B cell (primary cell): ENCODE data around the gene RASSF4. TPM values are rescaled to one million over a fixed set of nuclear protein-coding genes. Genes with fewer than 3 reads are reported as not detected.

Experiments
- ATAC-seq: fragments of 200-7000 bp; cut with Tn5 transposase; one replicate; pipeline ENCODE4 v1.10.0; 2021; ENCODE audit warnings: low read depth, mild to moderate bottlenecking, moderate number of reproducible peaks, moderate library complexity
- CTCF ChIA-PET: fragments of 350-600 bp; sonication (Branson Sonifier 250); formaldehyde crosslinking; loops from one replicate; lab custom pipeline; 2021; ENCODE audit warnings: antibody characterized with exemption, inconsistent platforms; lab: Charles Lee
- POLR2A ChIA-PET: fragments of 350-600 bp; sonication (Branson Sonifier 250); formaldehyde crosslinking; loops from one replicate; lab custom pipeline; 2021; ENCODE audit warnings: antibody characterized with exemption; lab: Charles Lee
- DNase-seq: peaks from one replicate; pipeline ENCODE4 v3.0.0; 2013
- H2AFZ ChIP-seq: 2 replicates; pipeline ENCODE4 v1.6.1; 2012; ENCODE audit warnings: mild to moderate bottlenecking, low read depth, low read length; ENCODE audit not compliant: insufficient read depth, poor library complexity, severe bottlenecking
- H3K27ac ChIP-seq, 2 donors: 1 replicate in 1 of 2; 2 replicates in 1 of 2; pipeline ENCODE4 v1.5.1; 2012 to 2013; ENCODE audit warnings: low read length in 2 of 2, mild to moderate bottlenecking in 2 of 2, moderate library complexity in 1 of 2
- H3K27me3 ChIP-seq, 4 experiments: fragments of 200-600 bp in 1 of 4; sonication (generic) in 1 of 4; replicated peaks in 1 of 4; 1 replicate in 2 of 4; 2 replicates in 2 of 4; pipeline versions ENCODE4 v1.6.1 to v1.7.0; 2013 to 2016; ENCODE audit warnings: low read length in 3 of 4, mild to moderate bottlenecking in 2 of 4, mixed read lengths in 1 of 4, moderate library complexity in 1 of 4; ENCODE audit not compliant: insufficient read depth in 4 of 4, control insufficient read depth in 3 of 4; ENCODE audit errors: control extremely low read depth in 1 of 4
- H3K36me3 ChIP-seq, 2 experiments: replicated peaks in 1 of 2; 1 replicate in 1 of 2; 2 replicates in 1 of 2; pipeline versions ENCODE4 v1.6.1 to v1.7.1; 2013; ENCODE audit warnings: low read length in 1 of 2; ENCODE audit not compliant: insufficient read depth in 2 of 2, control insufficient read depth in 1 of 2; ENCODE audit errors: control extremely low read depth in 1 of 2, extremely low read depth in 1 of 2
- H3K4me1 ChIP-seq, 2 donors: fragments of 200-600 bp in 1 of 2; sonication (generic) in 1 of 2; 1 replicate in 1 of 2; 2 replicates in 1 of 2; pipeline versions ENCODE4 v1.5.1 to v1.6.1; 2013 to 2017; ENCODE audit warnings: low read length in 2 of 2; ENCODE audit not compliant: control insufficient read depth in 2 of 2, insufficient read depth in 2 of 2
- H3K4me2 ChIP-seq: replicated peaks from 2 replicates; pipeline ENCODE3; 2012; ENCODE audit warnings: mild to moderate bottlenecking, low read depth, low read length; ENCODE audit not compliant: poor library complexity, severe bottlenecking
- H3K4me3 ChIP-seq, 5 experiments: fragments of 200-600 bp in 1 of 5; sonication (generic) in 1 of 5; 1 replicate in 3 of 5; 2 replicates in 2 of 5; pipeline versions ENCODE4 v1.5.1 to v1.7.0; 2011 to 2016; ENCODE audit warnings: low read length in 4 of 5, mild to moderate bottlenecking in 4 of 5, low read depth in 2 of 5, control low read depth in 1 of 5, moderate library complexity in 1 of 5; ENCODE audit not compliant: insufficient read depth in 1 of 5; ENCODE audit errors: control extremely low read depth in 1 of 5, extremely low read depth in 1 of 5
- H3K79me2 ChIP-seq: fragments of 200-600 bp; sonication (generic); one replicate; pipeline ENCODE4 v1.6.0; 2016; ENCODE audit warnings: low read length; ENCODE audit not compliant: control insufficient read depth, insufficient read depth
- H3K9ac ChIP-seq: fragments of 200-600 bp; sonication (generic); 2 replicates; pipeline ENCODE4 v1.6.1; 2017; ENCODE audit warnings: mild to moderate bottlenecking, low read length, moderate library complexity
- H3K9me3 ChIP-seq, 3 donors: one replicate each; pipeline versions ENCODE4 v1.6.1 to v1.7.1; 2013; ENCODE audit warnings: low read length in 2 of 3; ENCODE audit not compliant: control insufficient read depth in 2 of 3, insufficient read depth in 1 of 3; ENCODE audit errors: control extremely low read depth in 1 of 3
- H4K20me1 ChIP-seq: 2 replicates; pipeline ENCODE4 v1.6.0; 2012; ENCODE audit warnings: mild to moderate bottlenecking, low read length; ENCODE audit not compliant: insufficient read depth, control insufficient read depth, poor library complexity, severe bottlenecking
- H3K27ac Mint-ChIP-seq: one replicate; pipeline ENCODE4 v1.8.0; 2021; ENCODE audit warnings: mixed read lengths
- H3K27me3 Mint-ChIP-seq: one replicate; pipeline ENCODE4 v1.8.0; 2021; ENCODE audit warnings: mixed read lengths
- H3K4me1 Mint-ChIP-seq: one replicate; pipeline ENCODE4 v1.8.0; 2021; ENCODE audit warnings: mixed read lengths
- H3K4me3 Mint-ChIP-seq: one replicate; pipeline ENCODE4 v1.8.0; 2021; ENCODE audit warnings: mixed read lengths
- H3K9me3 Mint-ChIP-seq: one replicate; pipeline ENCODE4 v1.8.0; 2022; ENCODE audit warnings: mixed read lengths; ENCODE audit not compliant: insufficient read depth
- CTCF ChIP-seq: fragments of 200-600 bp; IDR thresholded peaks from one replicate; pipeline ENCODE4 v1.8.0; 2022; ENCODE audit warnings: antibody characterized with exemption, mild to moderate bottlenecking
- EZH2 ChIP-seq: IDR thresholded peaks from 2 replicates; pipeline ENCODE4 v1.6.1; 2012; ENCODE audit warnings: borderline replicate concordance, low read depth, mild to moderate bottlenecking, moderate library complexity, low read length; ENCODE audit not compliant: insufficient read depth, poor library complexity, severe bottlenecking
- WGBS: methylation state at CpG from one replicate; pipeline ENCODE4 v1.1.5; 2013; ENCODE audit warnings: missing lambda C conversion rate; ENCODE audit not compliant: insufficient coverage; 5-methylcytosine and 5-hydroxymethylcytosine counted together
- intact Hi-C: fragments of 100-400 bp; cut with micrococcal nuclease; formaldehyde crosslinking; loops from one replicate; pipeline ENCODE4 v1.10.0; 2022
- polyA plus RNA-seq: library from polyadenylated mRNA; depleted of rRNA; stranded (reverse); fragments of >200 nt; gene quantifications from 2 replicates; pipeline ENCODE4 v1.2.3, GENCODE V29; 2012
- total RNA-seq, 2 donors: library from RNA; stranded (reverse); fragments of 120-200 nt in 1 of 2; gene quantifications; 1 replicate in 1 of 2; 2 replicates in 1 of 2; pipeline versions ENCODE4 v1.2.3 to v1.2.4, GENCODE V29; 2013 to 2022

RASSF4 gene
- total and polyA plus RNA-seq, 2 donors (not counting 1 experiment from before 2014, with no cell fraction given), result 1.9 to 2.6 TPM

- WGBS, result 96% methylated on average over 4 of the region's 5 CpGs
- peaks cover 9% of the 10 kb centered on the region for H3K27me3 Mint-ChIP-seq
- no peaks in the 10 kb centered on the region for H3K4me1 ChIP-seq
- TF ChIP-seq EZH2 (no peak), CTCF (no peak)
- H3K79me2 ChIP-seq, result no peaks in the 10 kb centered on the region
- no peak overlapping the region for H3K9ac ChIP-seq
- no peaks in the 10 kb centered on the region for H4K20me1 ChIP-seq
- no peaks in the 10 kb centered on the region for H3K36me3 ChIP-seq
- H3K27me3 ChIP-seq, result peaks cover 0 to 2% (median 0%) of the 10 kb centered on the region in 4 experiments
- intact Hi-C loops, result no loop called here
- no peaks in the 10 kb centered on the region for H3K4me1 Mint-ChIP-seq
- H3K4me3 ChIP-seq, result no peak overlapping the region
- no peak overlapping the region for H3K27ac ChIP-seq
- H3K4me3 Mint-ChIP-seq, result no peak overlapping the region
- no peaks in the 10 kb centered on the region for H3K9me3 ChIP-seq
- H3K9me3 Mint-ChIP-seq, result no peaks in the 10 kb centered on the region
- DNase-seq (no peak), ATAC-seq (no peak)
- H2AFZ ChIP-seq, result no peak overlapping the region
- ChIA-PET CTCF (no interaction called here), POLR2A (no interaction called here)
- H3K4me2 ChIP-seq, result no peak overlapping the region
- H3K27ac Mint-ChIP-seq, result no peak overlapping the region
Measured at GRCh38 chr10:44922021-44922420, 37.6 kb upstream of the RASSF4 start.

- ChIA-PET CTCF (no interaction called here), POLR2A (no interaction called here)
- Mint-ChIP-seq H3K27me3 (peaks cover 8% of the 10 kb centered on the region), H3K27ac (no peak overlapping the region), H3K4me1 (no peaks in the 10 kb centered on the region), H3K4me3 (no peak overlapping the region), H3K9me3 (no peaks in the 10 kb centered on the region)
- Histone ChIP-seq H3K79me2 (no peaks in the 10 kb centered on the region), H3K4me3 (no peak overlapping the region), H3K4me2 (no peak overlapping the region), H4K20me1 (no peaks in the 10 kb centered on the region), H2AFZ (no peak overlapping the region), H3K4me1 (no peaks in the 10 kb centered on the region), H3K9ac (no peak overlapping the region), H3K9me3 (no peaks in the 10 kb centered on the region), H3K27ac (no peak overlapping the region), H3K27me3 (peaks cover 0 to 2% (median 0%) of the 10 kb centered on the region in 4 experiments), H3K36me3 (no peaks in the 10 kb centered on the region)
- WGBS, result 97% methylated on average over 3 of the region's 7 CpGs
- intact Hi-C loops, result no loop called here
- DNase-seq, result no peak
- TF ChIP-seq EZH2, result no peak
- no peak for TF ChIP-seq CTCF
- ATAC-seq, result no peak
Measured at GRCh38 chr10:44922796-44923545, 36.6 kb upstream of the RASSF4 start.
